NCI-H1105 (cell line): Measurements from ENCODE around the gene DCAF4.

Experiments
- DNase-seq: peaks from one replicate; lab custom pipeline; 2025; lab: John Stamatoyannopoulos, UW

Gene DCAF4

GRCh38 chr14:72894623-72895378, 31.5 kb upstream of the DCAF4 start:
- no peak for DNase-seq

GRCh38 chr14:72898448-72898847, 27.8 kb upstream of the DCAF4 start:
- DNase-seq = no peak

- no peak for DNase-seq
Observed at GRCh38 chr14:72901361-72901760, 24.9 kb upstream of the DCAF4 start.

- no peak for DNase-seq
Observed at GRCh38 chr14:72902801-72903530, 23.3 kb upstream of the DCAF4 start.

- no peak for DNase-seq
Observed at GRCh38 chr14:72903716-72904115, 22.5 kb upstream of the DCAF4 start.

- DNase-seq = no peak
Observed at GRCh38 chr14:72904218-72904617, 22.0 kb upstream of the DCAF4 start.

- peak; percentile 38 for DNase-seq
Observed at GRCh38 chr14:72904840-72905561, 21.3 kb upstream of the DCAF4 start.

GRCh38 chr14:72906316-72906715, 19.9 kb upstream of the DCAF4 start:
- no peak for DNase-seq

GRCh38 chr14:72906879-72907278, 19.4 kb upstream of the DCAF4 start:
- no peak for DNase-seq

GRCh38 chr14:72907886-72908285, 18.4 kb upstream of the DCAF4 start:
- DNase-seq = no peak

GRCh38 chr14:72909163-72909562, 17.1 kb upstream of the DCAF4 start:
- DNase-seq = no peak

GRCh38 chr14:72913809-72914208, 12.5 kb upstream of the DCAF4 start:
- DNase-seq = no peak

GRCh38 chr14:72916174-72916573, 10.1 kb upstream of the DCAF4 start:
- DNase-seq = no peak

GRCh38 chr14:72917094-72917802, 9.0 kb upstream of the DCAF4 start:
- no peak for DNase-seq

GRCh38 chr14:72920008-72920407, 6.3 kb upstream of the DCAF4 start:
- DNase-seq = no peak

- no peak for DNase-seq
Observed at GRCh38 chr14:72921396-72921795, 4.9 kb upstream of the DCAF4 start.

- no peak for DNase-seq
Observed at GRCh38 chr14:72924337-72924736, 1.9 kb upstream of the DCAF4 start.

GRCh38 chr14:72925171-72925759, 999 bp upstream of the DCAF4 start:
- no peak for DNase-seq

GRCh38 chr14:72925815-72926291, 411 bp upstream of the DCAF4 start:
- DNase-seq = no peak

- DNase-seq = no peak
Observed at GRCh38 chr14:72928872-72929271, 2.6 kb downstream of the DCAF4 start.

- DNase-seq = no peak
Observed at GRCh38 chr14:72929316-72930080, 3.2 kb downstream of the DCAF4 start.
